NCI-H524 treated with DMSO at 0.1 percent for 48 hours (cell line): Measurements from ENCODE around the gene PDZD7.
"Not testable (repeated sequence)": the region's sequence is repeated elsewhere in the genome, so short reads cannot be mapped to it uniquely, and the experiment has no call there.

Experiments
- DNase-seq: peaks from one replicate; lab custom pipeline; 2025; lab: John Stamatoyannopoulos, UW

The PDZD7 gene

GRCh38 chr10:100982916-100983830, 47.8 kb downstream of the PDZD7 start:
- DNase-seq = no peak

GRCh38 chr10:100981178-100981772, 49.7 kb downstream of the PDZD7 start:
- DNase-seq = no peak

DNA sequence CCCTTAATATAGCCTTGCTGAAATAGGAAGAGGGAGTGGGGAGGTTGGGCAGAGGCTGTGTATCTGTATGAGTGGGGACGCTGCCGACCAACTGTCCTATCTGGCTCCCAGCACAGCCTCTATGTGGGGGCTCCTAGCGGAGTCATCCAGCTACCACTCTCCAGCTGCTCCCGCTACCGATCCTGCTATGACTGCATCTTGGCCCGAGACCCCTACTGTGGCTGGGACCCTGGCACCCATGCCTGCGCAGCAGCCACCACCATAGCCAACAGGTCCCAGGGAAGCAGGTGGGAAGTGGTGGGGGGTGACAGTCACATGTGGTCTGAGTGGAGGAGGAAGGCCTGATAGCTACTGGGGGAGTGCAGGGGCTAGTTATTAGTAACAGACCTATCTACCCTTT, 50.2 kb downstream of the PDZD7 start:
- DNase-seq = no peak

DNA sequence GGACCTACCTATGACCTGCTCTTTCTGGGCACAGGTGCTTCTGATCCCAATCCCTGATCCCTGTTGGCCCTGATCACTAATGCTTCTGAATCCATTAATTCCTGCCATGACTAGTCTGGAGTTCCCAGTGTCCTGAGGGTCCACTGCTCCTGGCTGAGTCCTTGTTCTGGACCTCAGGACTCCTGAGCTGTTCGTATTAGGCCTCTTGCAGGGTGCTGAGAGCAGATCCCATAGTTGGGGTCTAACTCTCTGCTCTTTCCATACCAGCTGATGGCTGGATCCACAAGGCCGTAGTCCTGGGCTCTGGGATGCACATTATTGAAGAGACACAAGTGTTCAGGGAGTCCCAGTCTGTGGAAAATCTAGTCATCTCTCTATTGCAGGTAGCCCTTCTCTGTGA, 50.6 kb downstream of the PDZD7 start:
- DNase-seq = no peak

- DNase-seq = no peak
Observed at GRCh38 chr10:100979791-100980272, 51.1 kb downstream of the PDZD7 start.

DNA sequence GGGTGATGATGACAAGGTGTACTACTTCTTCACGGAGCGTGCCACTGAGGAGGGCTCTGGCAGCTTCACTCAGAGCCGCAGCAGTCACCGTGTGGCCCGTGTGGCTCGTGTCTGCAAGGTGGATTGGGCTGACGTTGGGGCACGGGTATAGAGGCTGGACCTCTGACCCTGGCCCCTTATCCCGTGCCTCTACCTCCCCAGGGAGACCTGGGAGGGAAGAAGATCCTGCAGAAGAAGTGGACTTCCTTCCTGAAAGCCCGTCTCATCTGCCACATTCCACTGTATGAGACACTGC, 52.1 kb downstream of the PDZD7 start:
- DNase-seq = no peak

GRCh38 chr10:100978121-100978900, 52.6 kb downstream of the PDZD7 start:
- DNase-seq = no peak

GRCh38 chr10:100977436-100977835, 53.5 kb downstream of the PDZD7 start:
- no peak for DNase-seq

DNA sequence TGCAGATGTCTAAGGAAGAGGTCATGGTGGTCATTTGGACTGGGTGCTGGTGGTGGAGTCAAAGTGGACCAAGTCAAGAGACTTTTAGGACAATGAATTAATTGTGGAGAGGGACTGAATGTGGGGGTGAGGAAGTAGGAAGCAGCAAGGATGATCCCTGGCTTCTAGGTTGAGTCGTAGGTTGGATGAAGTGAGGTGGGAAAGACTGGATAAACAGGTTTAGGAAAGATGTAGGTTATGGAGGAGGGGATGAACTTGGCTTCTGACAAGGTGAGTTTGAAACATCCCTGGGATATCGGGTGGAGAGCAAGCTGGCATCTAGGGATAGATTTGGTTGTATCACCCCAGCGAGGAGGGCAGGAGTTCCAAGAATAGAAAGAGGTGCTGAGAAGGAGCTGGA, 54.0 kb downstream of the PDZD7 start:
- DNase-seq = no peak

GRCh38 chr10:100975397-100975796, 55.5 kb downstream of the PDZD7 start:
- not testable (repeated sequence) for DNase-seq

- no peak for DNase-seq
Observed at GRCh38 chr10:100972904-100973535, 57.9 kb downstream of the PDZD7 start.

DNA sequence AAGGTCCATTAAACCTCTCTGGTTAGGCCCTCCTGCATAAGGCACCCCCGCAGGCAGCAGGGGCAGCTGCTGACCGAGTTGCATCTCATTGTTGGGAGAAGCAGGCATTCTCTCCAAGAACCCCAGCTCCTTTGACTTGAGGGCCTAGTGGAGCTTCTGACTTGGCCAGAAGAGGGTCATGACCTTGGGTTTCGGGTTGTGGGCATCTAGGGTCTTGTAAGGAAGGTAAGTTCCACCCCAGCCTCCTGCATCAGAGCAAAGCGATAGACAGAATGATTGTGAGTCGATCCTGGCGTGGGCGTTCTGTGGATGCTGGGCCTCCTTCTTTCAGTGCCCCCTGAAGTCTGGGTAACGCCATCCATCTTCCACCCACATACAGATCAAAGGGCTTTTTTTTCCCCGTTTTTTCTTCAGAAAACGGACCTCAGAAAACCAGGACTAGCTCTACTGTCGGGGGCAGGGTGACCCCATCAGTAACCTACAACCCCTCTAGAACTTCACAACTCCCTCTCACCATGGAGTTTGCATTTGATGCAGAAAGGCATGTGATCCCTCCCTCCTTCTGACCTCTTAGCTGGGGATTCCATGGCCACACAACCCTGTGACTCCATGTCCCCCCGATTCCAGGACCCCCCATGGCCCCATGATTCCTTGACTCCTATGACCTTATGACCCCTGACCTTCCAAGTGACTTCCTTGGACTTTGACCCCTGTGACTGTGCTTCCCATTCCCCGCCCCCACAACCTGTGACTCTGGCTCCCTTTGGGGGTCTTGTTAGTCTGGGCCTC, 58.6 kb downstream of the PDZD7 start:
- DNase-seq = no peak

GRCh38 chr10:100970914-100971811, 59.8 kb downstream of the PDZD7 start:
- DNase-seq = no peak

DNA sequence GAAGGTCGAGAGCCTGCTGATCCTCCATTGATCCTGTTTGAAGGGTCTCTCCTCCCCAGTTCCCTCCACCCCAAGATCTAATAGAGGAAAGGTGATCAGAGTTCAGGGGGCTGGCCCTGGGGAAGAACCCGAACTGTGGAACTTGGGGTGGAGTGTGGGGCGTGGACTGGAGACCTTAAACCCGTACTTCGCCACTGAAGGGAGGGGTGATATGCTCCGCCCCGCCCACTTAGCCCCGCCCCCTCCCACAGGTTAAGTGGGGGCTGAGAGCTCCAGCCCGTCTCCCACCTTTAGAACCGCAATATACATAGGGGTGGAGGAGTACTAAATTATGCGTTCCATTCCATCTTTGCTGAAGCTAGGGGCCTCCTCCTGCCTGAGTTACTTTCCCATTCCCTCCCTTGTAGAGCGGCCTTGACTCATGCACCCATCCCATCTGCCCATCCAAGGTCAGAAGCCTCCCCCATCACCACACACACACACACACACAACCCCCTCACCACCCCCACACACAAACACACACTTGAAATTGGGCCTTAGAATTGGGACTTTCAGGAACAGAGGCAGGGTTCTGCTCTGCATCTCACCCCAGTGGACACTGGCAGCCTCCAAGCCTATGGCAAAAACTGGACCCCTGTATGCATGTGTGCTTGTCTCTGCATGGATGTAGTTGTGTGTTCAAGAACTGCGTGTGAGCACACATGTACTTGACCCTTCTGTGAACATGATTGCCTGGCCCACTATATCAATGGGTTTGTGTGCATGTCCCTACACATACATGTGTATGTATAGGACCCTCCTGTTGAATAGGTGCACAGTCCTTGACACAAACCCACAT, 60.6 kb downstream of the PDZD7 start:
- DNase-seq = no peak

- no peak for DNase-seq
Observed at GRCh38 chr10:100969187-100970075, 61.5 kb downstream of the PDZD7 start, which contains the start of gene SEMA4G. TSS of gene SEMA4G (plus strand) at chr10:100969504. CDS start at chr10:100972913, 3,409 bp downstream.

DNA sequence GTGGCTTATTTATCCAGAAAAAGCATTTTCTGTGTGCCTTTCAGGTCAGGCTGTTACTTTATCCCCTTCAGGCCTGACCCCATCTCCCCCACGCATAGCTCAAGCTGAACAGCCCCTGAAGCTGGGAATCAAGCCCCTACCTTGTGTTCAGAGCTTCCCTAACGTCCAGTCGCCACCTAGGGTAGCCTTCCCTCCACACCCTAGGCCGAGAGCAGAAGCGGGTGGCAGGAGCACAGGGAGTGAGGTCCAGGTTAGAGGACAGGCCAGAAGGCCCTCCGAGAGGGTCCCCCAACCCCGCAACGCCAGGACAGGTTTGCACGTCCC, 62.1 kb downstream of the PDZD7 start:
- DNase-seq = no peak

GRCh38 chr10:100968062-100968736, 62.7 kb downstream of the PDZD7 start:
- no peak for DNase-seq

GRCh38 chr10:100967332-100967731, 63.6 kb downstream of the PDZD7 start:
- no peak for DNase-seq
